ENCODE data around the gene PDGFA. TPM values are rescaled to one million over a fixed set of nuclear protein-coding genes. Genes with fewer than 3 reads are reported as not detected.

PDGFA gene
- total and polyA plus RNA-seq, 2 experiments from 2014 or later: 35.6 to 43.1 TPM

DNA sequence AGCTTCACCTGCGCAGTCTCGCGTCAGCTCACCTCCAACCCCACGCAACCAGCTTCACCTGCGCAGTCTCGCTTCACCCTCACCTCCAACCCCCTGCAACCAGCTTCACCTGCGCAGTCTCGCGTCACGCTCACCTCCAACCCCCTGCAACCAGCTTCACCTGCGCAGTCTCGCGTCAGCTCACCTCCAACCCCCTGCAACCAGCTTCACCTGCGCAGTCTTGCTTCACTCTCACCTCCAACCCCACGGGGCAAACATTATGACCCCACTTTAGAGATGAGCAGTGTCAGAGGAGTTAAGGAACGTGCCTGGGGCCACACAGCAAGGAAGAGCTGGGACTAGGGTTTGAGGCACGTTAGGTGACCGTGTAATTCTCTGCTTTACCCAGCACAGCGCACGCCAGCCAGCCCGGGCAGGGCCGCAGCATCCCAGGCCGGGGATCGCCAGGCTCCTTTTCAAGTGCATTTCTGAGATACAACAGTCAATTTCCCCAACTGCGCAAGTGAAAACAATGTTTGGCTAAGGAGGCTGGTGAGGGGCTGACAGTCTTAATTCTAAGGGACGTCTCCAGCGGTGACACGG is 22.6 kb upstream of the PDGFA start:
- Mint-ChIP-seq H3K27ac (no peak overlapping the region), H3K27me3 (ENCODE audit: insufficient read depth, low read depth, poor library complexity) (peaks cover 12% of the 10 kb centered on the region), H3K9me3 (peaks cover 4% of the 10 kb centered on the region; the same call in 1 of the 3 replicates), H3K4me1 (peaks cover 4% of the 10 kb centered on the region), H3K36me3 (ENCODE audit: low read depth) (peaks cover 4% of the 10 kb centered on the region; the same call in 2 of the 3 replicates), H3K4me3 (no peak overlapping the region)
- no peak overlapping the region for H3K4me3 ChIP-seq
- H3K9me2 ChIP-seq (ENCODE audit: insufficient read depth): no peaks in the 10 kb centered on the region
- H3F3A ChIP-seq (replicated peaks; ENCODE audit: low read depth): no peaks in the 10 kb centered on the region
- no peaks in the 10 kb centered on the region for H3K79me2 ChIP-seq (replicated peaks; ENCODE audit: insufficient read depth)
- DNase-seq (ENCODE audit: low spot score) (no peak), ATAC-seq (no peak)
- no peaks in the 10 kb centered on the region for H3K36me3 ChIP-seq (ENCODE audit: insufficient read depth)
- no peaks in the 10 kb centered on the region for H3K27me3 ChIP-seq (ENCODE audit: insufficient read depth)
- H2AFZ ChIP-seq: no peak overlapping the region
- H4K20me1 ChIP-seq (replicated peaks; ENCODE audit: insufficient read depth): no peaks in the 10 kb centered on the region
- no peak for TF ChIP-seq EZH2phosphoT487 (IDR thresholded peaks at IDR 0.05; ENCODE audit: unreplicated experiment)
- TF ChIP-seq POLR2AphosphoS5 (IDR thresholded peaks at IDR 0.05; ENCODE audit: low read depth): no peak
- no peak for TF ChIP-seq STAT1 (IDR thresholded peaks at IDR 0.05; ENCODE audit: unreplicated experiment)
- TF ChIP-seq, protein P1, sequence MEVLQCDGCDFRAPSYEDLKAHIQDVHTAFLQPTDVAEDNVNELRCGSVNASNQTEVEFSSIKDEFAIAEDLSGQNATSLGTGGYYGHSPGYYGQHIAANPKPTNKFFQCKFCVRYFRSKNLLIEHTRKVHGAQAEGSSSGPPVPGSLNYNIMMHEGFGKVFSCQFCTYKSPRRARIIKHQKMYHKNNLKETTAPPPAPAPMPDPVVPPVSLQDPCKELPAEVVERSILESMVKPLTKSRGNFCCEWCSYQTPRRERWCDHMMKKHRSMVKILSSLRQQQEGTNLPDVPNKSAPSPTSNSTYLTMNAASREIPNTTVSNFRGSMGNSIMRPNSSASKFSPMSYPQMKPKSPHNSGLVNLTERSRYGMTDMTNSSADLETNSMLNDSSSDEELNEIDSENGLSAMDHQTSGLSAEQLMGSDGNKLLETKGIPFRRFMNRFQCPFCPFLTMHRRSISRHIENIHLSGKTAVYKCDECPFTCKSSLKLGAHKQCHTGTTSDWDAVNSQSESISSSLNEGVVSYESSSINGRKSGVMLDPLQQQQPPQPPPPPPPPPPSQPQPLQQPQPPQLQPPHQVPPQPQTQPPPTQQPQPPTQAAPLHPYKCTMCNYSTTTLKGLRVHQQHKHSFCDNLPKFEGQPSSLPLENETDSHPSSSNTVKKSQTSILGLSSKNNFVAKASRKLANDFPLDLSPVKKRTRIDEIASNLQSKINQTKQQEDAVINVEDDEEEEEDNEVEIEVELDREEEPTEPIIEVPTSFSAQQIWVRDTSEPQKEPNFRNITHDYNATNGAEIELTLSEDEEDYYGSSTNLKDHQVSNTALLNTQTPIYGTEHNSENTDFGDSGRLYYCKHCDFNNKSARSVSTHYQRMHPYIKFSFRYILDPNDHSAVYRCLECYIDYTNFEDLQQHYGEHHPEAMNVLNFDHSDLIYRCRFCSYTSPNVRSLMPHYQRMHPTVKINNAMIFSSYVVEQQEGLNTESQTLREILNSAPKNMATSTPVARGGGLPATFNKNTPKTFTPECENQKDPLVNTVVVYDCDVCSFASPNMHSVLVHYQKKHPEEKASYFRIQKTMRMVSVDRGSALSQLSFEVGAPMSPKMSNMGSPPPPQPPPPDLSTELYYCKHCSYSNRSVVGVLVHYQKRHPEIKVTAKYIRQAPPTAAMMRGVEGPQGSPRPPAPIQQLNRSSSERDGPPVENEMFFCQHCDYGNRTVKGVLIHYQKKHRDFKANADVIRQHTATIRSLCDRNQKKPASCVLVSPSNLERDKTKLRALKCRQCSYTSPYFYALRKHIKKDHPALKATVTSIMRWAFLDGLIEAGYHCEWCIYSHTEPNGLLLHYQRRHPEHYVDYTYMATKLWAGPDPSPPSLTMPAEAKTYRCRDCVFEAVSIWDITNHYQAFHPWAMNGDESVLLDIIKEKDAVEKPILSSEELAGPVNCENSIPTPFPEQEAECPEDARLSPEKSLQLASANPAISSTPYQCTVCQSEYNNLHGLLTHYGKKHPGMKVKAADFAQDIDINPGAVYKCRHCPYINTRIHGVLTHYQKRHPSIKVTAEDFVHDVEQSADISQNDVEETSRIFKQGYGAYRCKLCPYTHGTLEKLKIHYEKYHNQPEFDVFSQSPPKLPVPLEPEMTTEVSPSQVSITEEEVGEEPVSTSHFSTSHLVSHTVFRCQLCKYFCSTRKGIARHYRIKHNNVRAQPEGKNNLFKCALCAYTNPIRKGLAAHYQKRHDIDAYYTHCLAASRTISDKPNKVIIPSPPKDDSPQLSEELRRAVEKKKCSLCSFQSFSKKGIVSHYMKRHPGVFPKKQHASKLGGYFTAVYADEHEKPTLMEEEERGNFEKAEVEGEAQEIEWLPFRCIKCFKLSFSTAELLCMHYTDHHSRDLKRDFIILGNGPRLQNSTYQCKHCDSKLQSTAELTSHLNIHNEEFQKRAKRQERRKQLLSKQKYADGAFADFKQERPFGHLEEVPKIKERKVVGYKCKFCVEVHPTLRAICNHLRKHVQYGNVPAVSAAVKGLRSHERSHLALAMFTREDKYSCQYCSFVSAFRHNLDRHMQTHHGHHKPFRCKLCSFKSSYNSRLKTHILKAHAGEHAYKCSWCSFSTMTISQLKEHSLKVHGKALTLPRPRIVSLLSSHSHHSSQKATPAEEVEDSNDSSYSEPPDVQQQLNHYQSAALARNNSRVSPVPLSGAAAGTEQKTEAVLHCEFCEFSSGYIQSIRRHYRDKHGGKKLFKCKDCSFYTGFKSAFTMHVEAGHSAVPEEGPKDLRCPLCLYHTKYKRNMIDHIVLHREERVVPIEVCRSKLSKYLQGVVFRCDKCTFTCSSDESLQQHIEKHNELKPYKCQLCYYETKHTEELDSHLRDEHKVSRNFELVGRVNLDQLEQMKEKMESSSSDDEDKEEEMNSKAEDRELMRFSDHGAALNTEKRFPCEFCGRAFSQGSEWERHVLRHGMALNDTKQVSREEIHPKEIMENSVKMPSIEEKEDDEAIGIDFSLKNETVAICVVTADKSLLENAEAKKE (CRISPR knock-in tag; IDR thresholded peaks at IDR 0.05): no peak
- TF ChIP-seq ZNF331 (CRISPR knock-in tag; IDR thresholded peaks at IDR 0.05; ENCODE audit: low read depth): no peak
- TF ChIP-seq CREB1 (CRISPR knock-in tag; IDR thresholded peaks at IDR 0.05; ENCODE audit: low read depth): no peak
- H3K4me2 ChIP-seq: no peak overlapping the region
- H3K4me1 ChIP-seq (ENCODE audit: insufficient read depth): peaks cover 3% of the 10 kb centered on the region; the same call in 1 of the 2 replicates
- no peak overlapping the region for H3K27ac ChIP-seq (ENCODE audit: low read depth)

DNA sequence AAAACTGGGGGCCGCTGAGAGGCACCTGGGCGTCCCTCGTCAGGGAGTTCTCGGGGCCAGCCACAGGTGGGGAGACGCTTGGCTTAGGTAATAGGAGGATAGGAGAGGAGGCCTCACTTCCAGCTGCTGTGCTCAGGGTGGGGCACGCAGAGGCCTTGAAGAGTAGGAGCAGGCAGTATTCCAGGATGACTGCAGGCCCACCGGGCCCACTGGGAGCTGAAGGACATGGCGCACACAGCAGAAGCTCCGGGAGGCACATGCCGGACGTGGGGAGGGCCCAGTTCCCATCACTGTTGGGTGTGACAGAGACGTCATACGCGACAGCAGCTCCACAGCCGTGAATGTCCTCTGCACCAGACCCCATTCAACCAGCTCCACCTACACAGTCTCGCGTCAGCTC is 22.0 kb upstream of the PDGFA start:
- H3K27ac ChIP-seq (ENCODE audit: low read depth): no peak overlapping the region
- DNase-seq (ENCODE audit: low spot score): no peak
- no peaks in the 10 kb centered on the region for H3K9me2 ChIP-seq (ENCODE audit: insufficient read depth)
- no peak overlapping the region for H3K4me3 ChIP-seq
- no peaks in the 10 kb centered on the region for H4K20me1 ChIP-seq (replicated peaks; ENCODE audit: insufficient read depth)
- H3K36me3 Mint-ChIP-seq (ENCODE audit: low read depth): peaks cover under 1% of the 10 kb centered on the region; the same call in 2 of the 3 replicates
- peaks cover 3% of the 10 kb centered on the region; the same call in 1 of the 2 replicates for H3K4me1 ChIP-seq (ENCODE audit: insufficient read depth)
- no peak for ATAC-seq
- no peak overlapping the region for H3K4me3 Mint-ChIP-seq
- peaks cover 4% of the 10 kb centered on the region; the same call in 1 of the 3 replicates for H3K9me3 Mint-ChIP-seq
- H3F3A ChIP-seq (replicated peaks; ENCODE audit: low read depth): no peaks in the 10 kb centered on the region
- H3K4me2 ChIP-seq: no peak overlapping the region
- peaks cover 4% of the 10 kb centered on the region for H3K4me1 Mint-ChIP-seq
- H3K36me3 ChIP-seq (ENCODE audit: insufficient read depth): no peaks in the 10 kb centered on the region
- no peaks in the 10 kb centered on the region for H3K27me3 ChIP-seq (ENCODE audit: insufficient read depth)
- H2AFZ ChIP-seq: no peak overlapping the region
- peaks cover 16% of the 10 kb centered on the region for H3K27me3 Mint-ChIP-seq (ENCODE audit: insufficient read depth, low read depth, poor library complexity)
- no peaks in the 10 kb centered on the region for H3K79me2 ChIP-seq (replicated peaks; ENCODE audit: insufficient read depth)
- no peak overlapping the region for H3K27ac Mint-ChIP-seq
- TF ChIP-seq ZNF114 (CRISPR knock-in tag; IDR thresholded peaks at IDR 0.05) (no peak), POLR2AphosphoS5 (IDR thresholded peaks at IDR 0.05; ENCODE audit: low read depth) (no peak), JUNB (IDR thresholded peaks at IDR 0.05; ENCODE audit: unreplicated experiment) (no peak)

Data from GM23338 (cell line).